Erythroblast (primary cell): Measurements from ENCODE around the gene ADAMTS2.

ENCODE experiments used
- GATA1 ChIP-seq: IDR thresholded peaks from 2 replicates; pipeline ENCODE4 v1.6.1; 2011; ENCODE audit warnings: low read depth, mild to moderate bottlenecking, control low read depth, low read length, moderate library complexity
- POLR2A ChIP-seq: IDR thresholded peaks from 2 replicates; pipeline ENCODE4 v1.6.1; 2011; ENCODE audit warnings: mild to moderate bottlenecking, low read length

DNA sequence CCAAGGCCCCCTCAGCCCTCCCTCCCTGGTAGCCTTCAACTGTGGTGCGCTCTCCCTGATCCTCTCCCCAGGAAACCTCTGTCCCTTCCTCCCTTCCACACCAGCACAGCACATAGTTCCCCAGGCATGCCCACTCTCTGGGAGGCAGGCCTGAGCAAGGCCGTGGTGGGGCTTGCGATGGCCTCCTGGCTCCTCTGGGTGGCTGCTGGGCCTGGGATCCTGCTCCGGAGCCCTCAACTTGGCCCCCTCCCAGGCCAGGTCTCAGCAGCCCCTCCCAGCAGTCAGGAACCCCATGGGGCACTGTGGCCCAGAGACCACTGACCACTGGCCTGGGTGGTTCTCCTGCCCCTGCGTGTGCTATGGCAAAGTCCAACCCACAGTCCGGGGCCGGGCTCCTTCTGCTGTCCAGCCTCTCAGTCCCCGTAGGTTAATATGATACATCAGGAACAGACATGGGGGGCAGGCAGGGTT, 159.3 kb downstream of the ADAMTS2 start:
- no peak for TF ChIP-seq POLR2A
- no peak for TF ChIP-seq GATA1
